HG03521 (cell line): Measurements from ENCODE around the gene POLDIP2.

Source experiments
- ATAC-seq: cut with Tn5 transposase; IDR thresholded peaks from one replicate; pipeline ENCODE4 v1.9.1; 2021; ENCODE audit warnings: mild to moderate bottlenecking, moderate library complexity; ENCODE audit not compliant: unreplicated experiment

The POLDIP2 gene

GRCh38 chr17:28338056-28338768 is 19.1 kb downstream of the POLDIP2 start:
- ATAC-seq = no peak

- no peak for ATAC-seq
Observed at GRCh38 chr17:28335959-28336871, 21.1 kb downstream of the POLDIP2 start.

GRCh38 chr17:28335201-28335958 is 21.9 kb downstream of the POLDIP2 start, which contains the start of the genes IFT20 and TNFAIP1:
Gene IFT20 (minus strand): TSS chr17:28335472. CDS start chr17:28331985, 3,487 bp downstream.
Gene TNFAIP1 (plus strand): TSS chr17:28335761. CDS start chr17:28339522, 3,761 bp downstream.
- peak; percentile 93 for ATAC-seq

GRCh38 chr17:28334666-28335200 is 22.6 kb downstream of the POLDIP2 start:
- ATAC-seq = no peak

- ATAC-seq = no peak
Observed at GRCh38 chr17:28334171-28334570, 23.2 kb downstream of the POLDIP2 start.

- no peak for ATAC-seq
Observed at GRCh38 chr17:28333083-28333746, 24.1 kb downstream of the POLDIP2 start.

- ATAC-seq = no peak
Observed at GRCh38 chr17:28331891-28332420, 25.4 kb downstream of the POLDIP2 start.

- no peak for ATAC-seq
Observed at GRCh38 chr17:28330671-28331070, 26.7 kb downstream of the POLDIP2 start.

- no peak for ATAC-seq
Observed at GRCh38 chr17:28328325-28328724, 29.0 kb downstream of the POLDIP2 start.

GRCh38 chr17:28327709-28328108 is 29.6 kb downstream of the POLDIP2 start:
- no peak for ATAC-seq

GRCh38 chr17:28327031-28327607 is 30.2 kb downstream of the POLDIP2 start:
- no peak for ATAC-seq

GRCh38 chr17:28326114-28326513 is 31.2 kb downstream of the POLDIP2 start:
- no peak for ATAC-seq

- ATAC-seq = no peak
Observed at GRCh38 chr17:28325211-28325610, 32.1 kb downstream of the POLDIP2 start.

GRCh38 chr17:28324781-28325180 is 32.5 kb downstream of the POLDIP2 start:
- no peak for ATAC-seq

- no peak for ATAC-seq
Observed at GRCh38 chr17:28324267-28324745, 33.0 kb downstream of the POLDIP2 start.

GRCh38 chr17:28320215-28321061 is 36.9 kb downstream of the POLDIP2 start:
- no peak for ATAC-seq

- ATAC-seq = no peak
Observed at GRCh38 chr17:28319598-28319935, 37.8 kb downstream of the POLDIP2 start.

- peak; percentile 94 for ATAC-seq
Observed at GRCh38 chr17:28318759-28319597, 38.3 kb downstream of the POLDIP2 start, which contains the start of gene TMEM97. Gene TMEM97 (plus strand): TSS chr17:28319200. CDS start chr17:28319240, 40 bp downstream.
